Head of caudate nucleus (tissue), 42 donors: ENCODE results near the gene HOXC13.

ENCODE experiments used
- DNase-seq, 42 donors: peaks; one replicate each; pipeline versions ENCODE4 v3.0.0 to v3.0.0-alpha.2; 2020 to 2021; ENCODE audit warnings: mixed read lengths in 7 of 42
- intact Hi-C: fragments of 100-400 bp; cut with DNase I; formaldehyde crosslinking; loops from one replicate; pipeline ENCODE4 v1.15.0; 2022

Gene HOXC13

GRCh38 chr12:53937596-53938325 is 870 bp upstream of the HOXC13 start:
- DNase-seq, result peak in 1 of 42 donors; percentile 30
- intact Hi-C loops, result no loop called here

DNA sequence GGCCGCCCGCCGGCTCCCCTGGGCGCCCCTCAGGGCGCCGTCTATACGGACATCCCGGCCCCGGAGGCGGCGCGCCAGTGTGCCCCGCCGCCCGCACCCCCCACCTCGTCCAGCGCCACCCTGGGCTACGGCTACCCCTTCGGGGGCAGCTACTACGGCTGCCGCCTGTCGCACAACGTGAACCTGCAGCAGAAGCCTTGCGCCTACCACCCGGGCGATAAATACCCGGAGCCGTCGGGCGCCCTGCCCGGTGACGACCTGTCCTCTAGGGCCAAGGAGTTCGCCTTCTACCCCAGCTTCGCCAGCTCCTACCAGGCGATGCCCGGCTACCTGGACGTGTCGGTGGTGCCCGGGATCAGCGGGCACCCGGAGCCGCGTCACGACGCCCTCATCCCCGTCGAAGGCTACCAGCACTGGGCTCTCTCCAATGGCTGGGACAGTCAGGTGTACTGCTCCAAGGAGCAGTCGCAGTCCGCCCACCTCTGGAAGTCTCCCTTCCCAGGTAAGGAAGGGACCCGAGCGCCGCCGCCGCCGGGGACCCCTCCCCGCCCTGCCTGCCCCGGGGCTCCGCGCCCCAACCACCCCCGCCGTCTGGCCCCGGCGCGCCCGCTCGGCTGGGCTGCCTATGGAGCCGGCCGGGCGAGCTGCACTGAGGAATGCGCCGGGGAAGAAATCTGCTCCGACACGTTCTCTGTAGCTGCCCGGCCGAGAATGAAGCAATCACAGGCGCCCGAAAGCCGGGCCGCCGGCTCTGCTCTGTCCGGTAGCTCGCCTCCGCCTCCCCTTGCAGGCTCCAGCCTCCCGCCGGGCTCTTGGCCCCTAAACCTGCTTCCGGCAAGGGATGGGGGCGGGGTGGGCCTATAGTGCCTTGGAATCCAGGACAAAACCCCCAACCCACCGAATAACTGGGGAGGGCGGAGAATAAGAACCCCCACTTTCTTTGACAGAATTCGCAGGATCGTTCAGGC is 794 bp downstream of the HOXC13 start:
- DNase-seq, result peak in 1 of 42 donors; percentile 35
- intact Hi-C loops, result no loop called here

DNA sequence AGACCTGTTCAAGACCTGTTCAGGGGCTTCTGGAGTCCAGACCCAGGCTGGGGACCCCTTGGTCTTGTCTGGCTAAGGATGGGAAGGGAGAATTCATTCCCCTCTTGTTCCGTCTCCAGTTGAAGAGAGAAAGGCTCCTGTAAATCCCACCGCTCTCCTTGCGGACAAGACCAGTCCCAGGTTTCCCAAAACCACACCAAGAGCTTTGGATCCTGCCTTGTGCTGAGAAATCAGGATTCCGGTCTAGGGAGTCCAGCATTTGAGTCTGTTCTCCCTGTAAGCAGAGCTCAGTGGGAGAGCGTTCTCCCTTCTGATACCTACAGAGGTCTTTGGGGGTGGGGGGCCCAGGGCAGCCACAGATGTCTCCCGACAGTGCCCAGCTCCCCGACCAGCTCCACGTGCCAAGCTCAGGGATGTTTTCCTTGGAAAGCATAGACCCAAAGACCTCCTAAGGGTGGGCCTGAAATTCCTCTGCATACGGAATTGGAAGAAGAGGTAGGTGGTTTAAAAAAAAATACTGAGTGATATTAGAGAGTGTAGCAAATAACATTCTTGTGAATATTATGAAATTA is 1.9 kb downstream of the HOXC13 start:
- intact Hi-C loops, result no loop called here
- no peak for DNase-seq

DNA sequence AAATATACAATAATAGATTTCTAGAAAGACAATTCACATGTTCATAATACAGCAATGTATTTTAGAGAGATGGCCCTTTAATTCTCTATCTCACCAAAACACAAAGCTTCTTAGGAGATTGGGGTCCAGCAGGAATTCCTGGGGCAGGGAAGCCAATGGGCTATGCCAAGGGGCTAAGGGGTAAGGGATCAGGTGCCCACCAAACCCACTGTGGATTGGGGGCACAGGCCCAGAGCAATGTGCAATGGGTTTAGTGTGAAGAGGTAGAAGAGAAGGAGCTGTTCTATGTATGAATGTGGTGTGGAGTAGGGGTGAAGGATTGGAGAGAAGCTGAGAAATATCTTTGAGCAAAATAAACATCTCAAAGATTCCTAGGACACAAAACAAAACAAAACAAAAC is 2.6 kb downstream of the HOXC13 start:
- intact Hi-C loops, result no loop called here
- DNase-seq, result no peak

- no peak for DNase-seq
- intact Hi-C loops, result no loop called here
These were observed 3.1 kb downstream of the HOXC13 start for GRCh38 chr12:53941750-53942149.

DNA sequence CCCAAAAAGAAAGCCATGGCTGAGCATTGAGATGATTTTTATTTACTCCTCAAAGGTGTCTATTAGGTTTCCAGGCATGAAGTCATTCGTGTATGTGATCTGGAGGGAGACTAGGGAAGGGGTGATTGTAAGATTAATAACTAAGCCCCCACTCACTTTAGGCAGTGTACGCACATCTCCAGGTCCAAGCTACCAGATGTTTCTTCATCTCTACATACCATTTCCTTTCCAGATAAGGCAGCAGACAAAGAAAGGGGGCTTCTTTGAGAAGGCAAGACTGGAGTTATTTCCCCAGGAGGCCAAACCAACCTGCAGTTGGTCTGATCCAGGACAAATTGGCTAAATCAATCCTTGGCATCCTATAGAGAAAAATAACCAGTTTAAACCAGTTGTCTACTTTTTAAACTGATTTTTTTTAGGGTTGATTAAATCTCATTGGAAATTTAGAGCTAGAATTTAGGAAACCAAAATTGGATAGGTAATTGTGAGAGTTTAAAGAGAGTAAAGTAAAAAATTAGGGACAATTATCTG is 3.9 kb downstream of the HOXC13 start:
- DNase-seq, result no peak
- intact Hi-C loops, result no loop called here

DNA sequence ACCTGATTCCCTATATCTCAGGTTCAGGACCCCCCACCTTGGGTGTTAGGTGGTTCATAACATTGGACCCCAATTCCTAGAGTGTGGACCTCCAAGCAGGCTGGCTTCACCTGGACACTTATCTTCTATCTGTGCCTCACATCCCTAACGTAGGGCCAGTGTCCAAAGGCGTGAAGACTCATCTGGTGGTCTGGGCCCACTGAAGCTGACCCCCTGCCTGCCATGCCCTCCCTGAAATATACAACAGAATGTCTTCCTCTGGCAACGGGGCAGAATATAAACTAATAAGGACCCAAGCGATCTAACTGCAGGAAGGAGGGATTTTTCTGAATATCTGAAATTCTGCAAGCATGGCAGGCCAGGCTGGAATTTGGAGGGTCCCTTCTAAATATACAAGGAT is 5.6 kb downstream of the HOXC13 start:
- DNase-seq, result no peak
- intact Hi-C loops, result no loop called here

- intact Hi-C loops, result no loop called here
- no peak for DNase-seq
These were observed 6.5 kb downstream of the HOXC13 start for GRCh38 chr12:53944907-53945847.

DNA sequence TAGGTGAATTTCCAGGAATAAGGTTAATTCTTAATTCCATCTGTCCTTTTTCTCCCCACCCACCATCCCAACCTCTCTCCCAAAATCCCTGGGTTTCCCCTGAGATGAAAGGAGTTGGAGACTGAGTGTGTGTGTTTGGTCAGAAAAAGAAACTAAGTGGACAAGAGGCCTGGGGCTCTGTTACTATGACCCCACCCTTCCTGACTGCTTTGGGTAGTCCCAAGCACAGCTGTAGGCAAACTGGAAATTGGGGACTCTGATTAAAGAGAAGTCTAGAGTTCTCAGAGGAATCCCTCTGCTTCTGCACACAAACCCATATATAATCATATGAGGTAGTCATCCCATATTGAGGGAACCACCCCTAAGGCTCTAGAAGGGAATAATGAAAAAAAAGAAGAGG is 9.1 kb downstream of the HOXC13 start:
- no peak for DNase-seq

DNA sequence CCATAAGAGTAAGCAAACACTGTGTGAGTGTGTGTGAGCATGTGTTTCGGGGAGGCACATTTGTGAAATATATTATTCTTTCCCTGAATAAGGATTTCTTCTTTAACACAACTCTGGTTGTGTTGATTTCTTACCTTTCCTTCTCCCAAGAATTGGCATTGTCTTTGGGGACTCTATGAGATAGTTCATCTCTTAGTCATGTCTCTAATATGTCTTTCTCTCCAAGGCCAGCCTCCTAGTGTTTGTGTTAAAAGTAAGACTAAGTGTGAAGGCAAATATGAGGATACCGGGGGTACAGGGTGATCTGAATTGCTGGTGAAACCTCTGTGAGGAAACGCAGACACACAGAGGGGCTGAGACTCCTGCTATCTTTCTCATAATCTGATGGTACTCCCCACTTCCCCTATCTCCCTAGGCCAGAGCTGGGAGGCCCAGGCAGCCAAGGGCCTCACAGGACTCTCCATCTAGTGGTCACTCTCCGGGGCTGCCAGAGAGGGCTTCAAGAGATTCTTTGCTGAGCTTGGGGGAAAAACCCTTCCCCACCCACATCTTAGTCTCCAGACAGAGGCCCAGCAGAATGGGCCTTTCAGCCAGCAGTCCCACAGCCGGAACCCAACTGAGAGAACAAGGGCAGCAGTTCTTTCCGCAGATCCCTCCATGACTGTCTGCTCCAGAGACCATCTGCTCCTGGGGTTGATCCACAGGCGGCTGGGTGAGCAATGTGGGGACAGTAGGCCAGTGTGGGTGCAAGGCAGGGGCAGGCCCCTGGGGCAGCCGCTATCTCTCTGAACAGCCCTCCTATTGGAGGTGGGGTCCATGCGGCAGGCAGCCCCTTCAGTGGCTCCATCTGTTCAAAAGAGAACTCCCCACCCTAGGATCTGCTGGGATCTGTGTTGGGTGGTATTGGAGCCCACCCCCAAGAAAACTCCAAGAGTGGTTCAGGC is 10.3 kb downstream of the HOXC13 start:
- no peak for DNase-seq
- intact Hi-C loops, result no loop called here

More for the DNA sequence above, 9.1 kb downstream of the HOXC13 start:
- intact Hi-C loops, result no loop called here

GRCh38 chr12:53949631-53950436 is 11.2 kb downstream of the HOXC13 start:
- intact Hi-C loops, result no loop called here
- DNase-seq, result no peak

- intact Hi-C loops, result no loop called here
- no peak for DNase-seq
These were observed 11.8 kb downstream of the HOXC13 start for GRCh38 chr12:53950437-53950773.

DNA sequence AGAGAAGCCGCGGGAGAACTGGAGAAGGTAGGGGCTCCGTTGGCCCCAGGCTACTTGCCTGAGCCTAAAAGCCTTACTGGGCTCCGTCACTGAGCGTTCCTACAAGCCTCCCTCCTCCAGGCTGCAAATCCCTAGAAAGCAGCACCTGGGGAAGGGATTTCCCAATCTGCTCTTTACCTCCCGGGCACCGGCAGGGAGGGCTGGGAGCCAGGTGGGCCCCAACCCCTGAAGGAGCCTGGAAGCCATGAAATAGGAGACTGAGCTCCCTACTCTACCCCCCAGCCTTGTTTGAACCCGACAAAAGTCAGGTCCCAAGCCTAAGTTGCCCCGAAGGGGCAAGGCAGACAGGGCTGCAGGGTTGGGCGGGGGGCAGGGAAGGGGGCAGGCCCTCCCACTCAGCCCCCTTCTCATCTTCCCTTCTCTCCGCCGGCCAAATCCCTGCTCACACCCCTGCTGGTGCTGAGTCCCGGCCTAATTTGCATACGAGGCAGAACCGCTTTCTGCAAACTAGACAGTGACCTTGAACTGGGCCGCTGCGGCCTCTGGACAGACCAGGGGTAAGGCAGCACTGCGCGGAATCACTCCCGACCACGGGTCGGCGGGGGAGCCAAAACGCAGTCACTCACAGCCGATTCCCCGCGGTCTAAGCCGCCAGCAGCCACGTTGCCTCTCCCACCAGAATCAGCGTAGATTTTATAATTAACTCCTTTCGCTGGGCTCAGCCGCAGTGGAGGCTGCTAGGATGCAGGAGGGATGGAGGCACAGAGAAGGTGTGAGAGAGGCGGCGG is 12.4 kb downstream of the HOXC13 start:
- intact Hi-C loops, result no loop called here
- DNase-seq, result no peak

DNA sequence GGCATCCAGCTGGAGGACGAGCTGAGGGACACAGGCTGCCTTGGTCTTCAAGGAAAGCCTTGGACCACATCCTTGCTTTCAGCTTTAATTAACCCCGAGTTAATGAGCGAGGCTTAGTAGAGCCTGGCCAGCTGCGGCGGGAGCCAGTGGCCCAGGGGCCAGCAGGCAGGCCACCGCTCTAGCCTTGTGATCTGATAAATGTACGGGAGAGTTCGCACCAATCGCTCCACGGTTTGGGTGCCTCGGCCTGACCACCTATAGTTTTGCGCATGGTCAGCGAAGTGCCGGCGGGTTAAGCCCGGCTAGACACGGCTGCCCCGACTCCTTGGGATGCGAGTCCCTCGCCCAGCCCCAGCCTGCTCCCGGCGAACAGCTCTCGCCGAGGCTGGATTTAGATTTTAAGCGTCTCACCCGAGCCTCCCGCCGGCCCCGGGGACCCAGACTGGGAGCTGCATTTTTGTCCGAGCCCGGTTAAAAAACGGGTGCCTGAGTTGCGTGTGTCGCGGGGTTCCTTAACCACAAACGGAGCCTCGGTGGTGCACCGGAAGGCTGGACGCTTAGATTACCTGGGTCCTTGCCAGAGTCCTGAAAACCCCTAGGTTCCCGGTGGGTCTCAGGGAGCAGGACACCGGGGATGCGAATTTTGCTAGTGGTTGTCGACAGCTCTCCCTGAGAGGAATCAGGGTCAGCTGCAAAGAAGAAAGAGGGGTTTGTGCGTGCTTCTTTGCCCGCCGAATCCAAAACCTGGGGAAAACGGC is 13.1 kb downstream of the HOXC13 start:
- intact Hi-C loops, result no loop called here
- no peak for DNase-seq

GRCh38 chr12:53952335-53952694 is 13.7 kb downstream of the HOXC13 start:
- intact Hi-C loops, result no loop called here
- DNase-seq, result no peak
